Mammary epithelial cell (primary cell): ENCODE measurements around the gene CA5A.

ENCODE experiments used
- EZH2 ChIP-seq: IDR thresholded peaks from 2 replicates; pipeline ENCODE4 v1.6.1; 2012; ENCODE audit warnings: low read length, inconsistent platforms, borderline replicate concordance
- TF ChIP-seq, protein P1 (sequence below), 2 donors: IDR thresholded peaks in 1 of 2; conservative IDR thresholded peaks in 1 of 2; 2 replicates each; pipeline ENCODE4 v1.5.1; 2011 to 2012; ENCODE audit warnings: inconsistent platforms in 2 of 2, low read length in 2 of 2, mild to moderate bottlenecking in 2 of 2, control low read depth in 1 of 2, low read depth in 1 of 2; ENCODE audit not compliant: insufficient read depth in 1 of 2; ENCODE audit errors: extremely low read depth in 1 of 2

DNA sequence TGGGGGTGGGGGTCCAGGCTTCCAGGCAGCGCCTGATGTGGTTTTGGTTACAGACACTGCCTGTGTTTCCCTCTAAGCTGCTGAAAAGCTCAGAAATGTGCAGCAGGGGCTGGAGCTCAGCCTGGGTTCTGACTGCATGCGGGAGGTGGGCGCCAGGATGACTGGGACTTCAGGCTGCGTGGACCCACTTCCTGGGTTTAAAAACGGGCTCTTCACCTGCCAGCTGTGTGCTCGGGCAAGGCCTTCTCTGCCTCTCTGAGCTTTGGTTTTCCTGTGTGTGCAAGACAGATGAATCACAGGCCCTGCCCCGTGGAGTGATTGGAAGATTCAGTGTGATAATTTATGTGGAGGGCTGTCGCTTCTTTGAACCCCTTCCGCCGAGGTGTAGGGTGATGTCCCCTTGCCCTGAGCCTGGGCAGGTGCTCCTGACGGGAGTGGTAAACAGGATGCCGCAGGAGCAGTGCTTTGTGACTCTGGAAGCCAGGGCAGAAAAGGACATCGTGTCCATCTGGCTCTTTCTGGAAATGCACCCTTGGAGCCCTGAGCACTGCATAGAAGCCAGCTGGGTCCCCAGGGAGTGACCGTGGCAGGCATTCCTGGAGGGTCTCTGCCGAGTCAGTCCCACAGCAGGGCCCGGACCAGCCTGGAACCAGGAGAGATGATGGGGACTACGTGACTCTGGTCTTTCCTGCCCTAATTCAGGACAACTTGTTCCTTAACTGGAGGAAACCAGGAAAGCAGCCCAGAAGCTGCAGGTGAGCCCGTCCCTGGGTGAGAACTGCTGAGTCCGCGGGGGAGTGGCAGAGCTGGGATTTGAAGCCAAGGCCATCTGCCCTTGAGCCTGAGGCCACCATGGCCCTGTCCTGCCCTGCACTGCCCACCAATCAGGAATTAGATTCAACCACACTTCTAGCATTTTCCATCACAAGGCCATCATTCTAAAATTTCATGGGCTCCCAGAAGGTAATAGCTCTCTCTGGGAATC, 38.5 kb downstream of the CA5A start:
- TF ChIP-seq, protein P1, sequence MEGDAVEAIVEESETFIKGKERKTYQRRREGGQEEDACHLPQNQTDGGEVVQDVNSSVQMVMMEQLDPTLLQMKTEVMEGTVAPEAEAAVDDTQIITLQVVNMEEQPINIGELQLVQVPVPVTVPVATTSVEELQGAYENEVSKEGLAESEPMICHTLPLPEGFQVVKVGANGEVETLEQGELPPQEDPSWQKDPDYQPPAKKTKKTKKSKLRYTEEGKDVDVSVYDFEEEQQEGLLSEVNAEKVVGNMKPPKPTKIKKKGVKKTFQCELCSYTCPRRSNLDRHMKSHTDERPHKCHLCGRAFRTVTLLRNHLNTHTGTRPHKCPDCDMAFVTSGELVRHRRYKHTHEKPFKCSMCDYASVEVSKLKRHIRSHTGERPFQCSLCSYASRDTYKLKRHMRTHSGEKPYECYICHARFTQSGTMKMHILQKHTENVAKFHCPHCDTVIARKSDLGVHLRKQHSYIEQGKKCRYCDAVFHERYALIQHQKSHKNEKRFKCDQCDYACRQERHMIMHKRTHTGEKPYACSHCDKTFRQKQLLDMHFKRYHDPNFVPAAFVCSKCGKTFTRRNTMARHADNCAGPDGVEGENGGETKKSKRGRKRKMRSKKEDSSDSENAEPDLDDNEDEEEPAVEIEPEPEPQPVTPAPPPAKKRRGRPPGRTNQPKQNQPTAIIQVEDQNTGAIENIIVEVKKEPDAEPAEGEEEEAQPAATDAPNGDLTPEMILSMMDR (conservative IDR thresholded peaks at IDR 0.05 in 1 of 2, IDR thresholded peaks at IDR 0.05 in 1 of 2; ENCODE audit: extremely low read depth in 1 of 2, insufficient read depth in 1 of 2, low read depth in 1 of 2, low read length in 2 of 2) = no peak
- no peak for TF ChIP-seq EZH2
